NOMO-1 treated with dmso at 0.1 percent for 144 hours (cell line): Measurements from ENCODE around the gene HOXB5.

ENCODE experiments used
- DNase-seq: peaks from one replicate; lab custom pipeline; 2025; ENCODE audit not compliant: unreplicated experiment; lab: John Stamatoyannopoulos, UW

The HOXB5 gene

GRCh38 chr17:48576479-48577309 lies 16.9 kb downstream of the HOXB5 start:
- DNase-seq, result no peak

GRCh38 chr17:48575673-48576478 lies 17.7 kb downstream of the HOXB5 start:
- DNase-seq, result no peak

- no peak for DNase-seq
Measured at GRCh38 chr17:48575066-48575582, 18.5 kb downstream of the HOXB5 start.

GRCh38 chr17:48574505-48575065 lies 19.0 kb downstream of the HOXB5 start:
- DNase-seq, result no peak

- DNase-seq, result no peak
Measured at GRCh38 chr17:48571826-48572417, 21.7 kb downstream of the HOXB5 start.

- no peak for DNase-seq
Measured at GRCh38 chr17:48571024-48571818, 22.4 kb downstream of the HOXB5 start.

GRCh38 chr17:48570325-48571023 lies 23.1 kb downstream of the HOXB5 start:
- no peak for DNase-seq

GRCh38 chr17:48569674-48570324 lies 23.8 kb downstream of the HOXB5 start:
- DNase-seq, result no peak

- DNase-seq, result no peak
Measured at GRCh38 chr17:48569240-48569582, 24.4 kb downstream of the HOXB5 start.

GRCh38 chr17:48568499-48569239 lies 24.9 kb downstream of the HOXB5 start:
- no peak for DNase-seq

GRCh38 chr17:48567646-48568354 lies 25.8 kb downstream of the HOXB5 start:
- DNase-seq, result no peak

GRCh38 chr17:48567209-48567608 lies 26.4 kb downstream of the HOXB5 start:
- no peak for DNase-seq

GRCh38 chr17:48566717-48567116 lies 26.9 kb downstream of the HOXB5 start:
- no peak for DNase-seq

- DNase-seq, result no peak
Measured at GRCh38 chr17:48565925-48566710, 27.5 kb downstream of the HOXB5 start.

GRCh38 chr17:48565022-48565554 lies 28.5 kb downstream of the HOXB5 start:
- DNase-seq, result no peak

GRCh38 chr17:48564188-48565021 lies 29.2 kb downstream of the HOXB5 start:
- DNase-seq, result no peak
